HG02610 (cell line): ENCODE data around the gene BAIAP2.
A peak's percentile ranks its signal among the peaks of the same experiment; 100 is the strongest.

Source experiments
- ATAC-seq: cut with Tn5 transposase; IDR thresholded peaks from one replicate; pipeline ENCODE4 v1.9.1; 2021; ENCODE audit warnings: mild to moderate bottlenecking, moderate library complexity; ENCODE audit not compliant: unreplicated experiment

The BAIAP2 gene, protein sequence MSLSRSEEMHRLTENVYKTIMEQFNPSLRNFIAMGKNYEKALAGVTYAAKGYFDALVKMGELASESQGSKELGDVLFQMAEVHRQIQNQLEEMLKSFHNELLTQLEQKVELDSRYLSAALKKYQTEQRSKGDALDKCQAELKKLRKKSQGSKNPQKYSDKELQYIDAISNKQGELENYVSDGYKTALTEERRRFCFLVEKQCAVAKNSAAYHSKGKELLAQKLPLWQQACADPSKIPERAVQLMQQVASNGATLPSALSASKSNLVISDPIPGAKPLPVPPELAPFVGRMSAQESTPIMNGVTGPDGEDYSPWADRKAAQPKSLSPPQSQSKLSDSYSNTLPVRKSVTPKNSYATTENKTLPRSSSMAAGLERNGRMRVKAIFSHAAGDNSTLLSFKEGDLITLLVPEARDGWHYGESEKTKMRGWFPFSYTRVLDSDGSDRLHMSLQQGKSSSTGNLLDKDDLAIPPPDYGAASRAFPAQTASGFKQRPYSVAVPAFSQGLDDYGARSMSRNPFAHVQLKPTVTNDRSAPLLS

GRCh38 chr17:81034779-81035520 lies at the start of gene BAIAP2:
Gene BAIAP2 (plus strand): TSS chr17:81035151. CDS start chr17:81035255, 104 bp downstream.
- peak; percentile 70 for ATAC-seq

DNA sequence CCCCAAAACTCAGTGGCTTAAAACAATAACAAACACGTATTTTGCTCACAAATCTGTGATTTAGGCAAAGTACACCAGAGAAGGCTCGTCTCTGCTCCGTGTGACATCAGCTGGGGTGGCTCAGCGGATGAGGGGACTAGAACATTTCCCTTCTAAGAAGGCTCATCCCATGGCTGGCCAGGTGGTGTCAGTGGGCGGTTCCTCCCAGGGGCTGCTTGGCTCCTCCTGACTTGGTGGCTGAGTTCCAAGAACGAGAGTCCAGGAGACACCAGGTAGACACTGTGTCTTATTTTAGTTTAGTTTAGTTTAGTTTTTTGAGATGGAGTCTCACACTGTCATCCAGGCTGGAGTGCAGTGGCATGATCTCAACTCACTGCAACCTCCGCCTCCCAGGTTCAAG lies 48.9 kb upstream of the BAIAP2 start:
- ATAC-seq: no peak

DNA sequence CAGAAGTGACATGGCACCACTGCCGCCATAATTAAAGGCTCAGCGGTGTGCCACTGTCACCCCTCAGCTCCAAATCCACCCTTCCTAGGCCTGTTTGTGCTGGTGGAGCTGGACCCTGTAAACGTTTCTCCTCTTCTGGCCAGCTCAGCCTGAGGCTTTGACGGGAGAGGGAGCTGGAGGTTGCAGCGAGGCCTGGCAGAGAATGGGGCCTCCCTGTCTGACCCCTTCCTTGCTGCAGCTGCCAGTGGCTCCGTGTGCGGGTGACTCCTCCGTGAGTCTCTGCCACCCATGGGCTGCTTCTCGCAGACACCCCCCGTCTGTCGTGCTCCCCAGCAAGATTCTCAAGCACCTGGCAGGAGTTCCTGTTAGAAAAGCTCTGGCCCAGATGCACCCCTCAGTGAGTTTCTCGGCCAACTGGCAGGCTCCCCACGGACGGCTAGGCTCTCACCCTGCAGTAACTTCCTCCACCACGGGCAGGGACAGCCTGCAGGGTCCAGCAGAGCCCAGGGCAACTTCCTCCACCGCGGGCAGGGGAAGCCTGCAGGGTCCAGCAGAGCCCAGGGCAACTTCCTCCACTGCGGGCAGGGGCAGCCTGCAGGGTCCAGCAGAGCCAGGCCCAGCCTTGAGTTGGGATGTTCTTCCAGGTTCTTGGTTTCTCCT lies 48.0 kb upstream of the BAIAP2 start:
- no peak for ATAC-seq

GRCh38 chr17:80987941-80988461 lies 47.0 kb upstream of the BAIAP2 start:
- ATAC-seq: no peak

DNA sequence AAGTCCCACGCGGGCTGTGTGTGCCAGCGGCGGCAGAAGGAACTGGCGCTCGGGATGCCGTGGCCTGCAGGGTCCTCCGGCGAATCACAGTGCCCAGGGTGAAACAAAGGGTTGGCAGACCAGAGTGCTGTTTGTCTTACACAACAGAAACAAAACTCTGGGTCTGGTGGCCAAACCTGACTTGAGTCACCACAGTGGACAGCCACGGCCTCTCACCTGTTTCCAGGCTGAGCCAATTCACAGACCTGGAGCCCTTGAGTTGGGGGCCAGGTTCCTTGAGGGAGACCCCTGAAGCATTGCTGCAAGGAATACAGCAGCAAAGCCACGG lies 45.4 kb upstream of the BAIAP2 start:
- no peak for ATAC-seq

DNA sequence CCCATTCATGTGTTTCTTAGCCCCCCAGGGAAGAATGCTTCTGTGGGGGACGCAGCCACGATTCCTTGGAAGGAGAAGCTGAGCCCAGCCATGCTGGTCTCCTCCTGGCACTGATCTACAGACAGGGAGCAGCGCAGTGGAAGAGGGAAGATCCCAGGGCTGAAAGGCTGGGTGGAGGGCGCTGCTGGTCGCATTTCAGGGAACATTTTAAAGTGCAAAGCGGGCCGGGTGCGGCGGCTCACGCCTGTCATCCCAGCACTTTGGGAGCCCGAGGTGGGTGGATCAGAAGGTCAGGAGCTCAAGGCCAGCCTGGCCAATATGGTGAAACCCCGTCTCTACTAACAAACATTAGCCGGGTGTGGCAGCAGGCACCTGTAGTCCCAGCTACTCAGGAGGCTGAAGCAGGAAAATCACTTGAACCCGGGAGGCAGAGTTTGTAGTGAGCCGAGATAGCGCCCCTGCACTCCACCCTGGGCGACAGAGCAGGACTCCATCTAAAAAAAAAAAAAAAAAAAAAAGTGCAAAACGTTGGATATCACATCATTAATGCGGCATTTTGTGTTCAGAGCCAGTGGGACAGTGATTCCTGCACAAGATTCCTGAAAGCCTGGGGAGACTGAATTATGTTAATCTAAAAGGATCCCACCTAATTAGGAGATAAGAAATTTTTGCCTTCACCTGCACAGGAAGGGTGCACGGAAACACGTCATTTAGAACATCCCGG lies 43.9 kb upstream of the BAIAP2 start:
- no peak for ATAC-seq

DNA sequence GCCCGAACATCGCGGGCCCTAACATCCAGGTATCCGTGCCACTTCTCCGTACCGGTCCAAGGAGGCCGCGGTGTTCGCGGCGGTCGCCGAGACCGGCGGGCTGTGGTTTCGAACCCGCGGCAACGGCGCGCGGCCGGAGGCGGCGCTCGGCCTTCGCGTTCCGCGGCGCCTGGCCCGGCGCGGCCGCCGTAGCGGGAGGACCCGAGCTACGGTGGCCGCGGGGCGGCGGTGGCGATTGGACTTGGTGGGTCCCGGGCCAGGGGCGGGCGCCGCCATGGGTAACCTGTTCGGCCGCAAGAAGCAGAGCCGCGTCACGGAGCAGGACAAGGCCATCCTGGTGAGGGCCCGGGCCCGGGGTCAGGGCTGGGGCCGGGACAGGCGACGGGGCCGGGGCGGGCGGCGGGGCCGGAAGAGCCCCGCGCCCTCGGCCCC lies 43.3 kb upstream of the BAIAP2 start, which contains the start of gene CHMP6:
Gene CHMP6, plus strand, starts transcription at position 197 of the 432 bp plus-strand sequence. Its CDS starts 78 bp downstream, at position 275.
- ATAC-seq: no peak

- no peak for ATAC-seq
Observed at GRCh38 chr17:80992077-80992947, 42.6 kb upstream of the BAIAP2 start.

DNA sequence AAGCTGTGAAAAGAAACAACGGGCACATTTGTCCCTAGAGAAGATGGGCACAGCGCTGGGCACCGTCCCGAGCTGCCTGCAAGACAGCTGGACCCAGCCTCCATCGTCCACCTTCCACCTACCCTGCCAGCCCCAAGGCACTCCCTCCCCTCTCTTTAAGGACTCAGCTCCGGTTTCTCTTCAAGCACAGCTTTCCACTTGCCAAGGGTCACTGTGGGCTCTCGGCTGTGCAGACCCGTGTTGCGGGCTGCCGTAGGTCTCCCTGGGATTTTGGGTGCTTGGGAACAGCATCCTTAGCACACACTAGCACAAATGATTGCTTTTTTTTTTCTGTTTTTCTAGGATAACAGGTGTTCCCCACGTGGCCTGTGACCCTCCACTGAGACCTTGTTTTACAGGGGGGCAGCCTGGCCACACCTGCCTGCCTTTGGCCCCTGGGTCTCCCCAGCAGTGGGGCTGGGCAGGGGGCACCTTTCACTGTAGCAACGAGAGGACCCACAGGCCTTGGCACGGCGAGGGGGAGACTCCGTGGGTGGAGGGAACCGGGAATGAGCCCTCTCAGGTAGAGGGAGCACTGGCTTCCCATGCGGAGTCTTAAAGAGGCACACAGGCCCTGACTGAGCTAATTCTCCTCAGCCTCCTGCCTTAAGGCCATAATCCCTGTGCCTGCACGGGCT lies 41.9 kb upstream of the BAIAP2 start:
- no peak for ATAC-seq

GRCh38 chr17:80995131-80995530 lies 39.8 kb upstream of the BAIAP2 start:
- ATAC-seq: no peak

GRCh38 chr17:80996422-80997305 lies 38.3 kb upstream of the BAIAP2 start:
- ATAC-seq: no peak

GRCh38 chr17:80997424-80998117 lies 37.4 kb upstream of the BAIAP2 start:
- no peak for ATAC-seq

DNA sequence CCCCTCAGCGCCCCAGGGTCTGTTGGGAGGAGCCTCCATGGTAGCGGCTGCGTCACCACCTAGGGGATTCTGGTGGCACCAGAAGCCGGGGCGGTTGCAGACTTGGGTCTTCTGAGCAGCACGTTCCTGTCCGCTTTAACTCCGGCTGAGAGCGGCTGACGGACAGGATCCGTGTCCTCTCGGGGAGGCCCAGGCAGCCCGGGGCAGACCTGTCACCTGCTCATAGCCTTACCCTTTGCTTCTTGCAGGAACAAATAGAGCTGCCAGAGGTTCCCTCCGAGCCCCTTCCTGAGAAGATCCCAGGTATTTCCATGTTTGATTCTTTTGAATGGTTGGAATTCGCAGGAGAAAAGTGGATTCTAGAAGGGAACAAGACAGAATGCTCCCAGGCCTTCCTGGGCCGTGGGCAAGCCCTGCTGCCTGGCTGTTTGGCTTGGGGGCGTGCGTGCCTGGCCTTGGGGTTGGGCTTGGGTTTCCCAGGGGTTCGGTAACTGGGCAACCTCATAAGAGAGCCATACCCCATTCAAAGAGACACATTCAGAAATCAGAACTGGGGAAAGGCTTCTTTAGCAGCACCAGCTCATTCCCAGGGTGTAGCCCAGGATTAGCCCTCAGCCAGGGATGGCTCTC lies 36.7 kb upstream of the BAIAP2 start:
- ATAC-seq: no peak

GRCh38 chr17:80998748-80999535 lies 36.0 kb upstream of the BAIAP2 start:
- ATAC-seq: no peak

GRCh38 chr17:80999536-81000333 lies 35.2 kb upstream of the BAIAP2 start:
- ATAC-seq: no peak

- ATAC-seq: no peak
Observed at GRCh38 chr17:81000334-81000630, 34.7 kb upstream of the BAIAP2 start.
